ENCODE measurements around the gene GHITM. TPM values are rescaled to one million over a fixed set of nuclear protein-coding genes. Genes with fewer than 3 reads are reported as not detected.
A peak's percentile ranks its signal among the peaks of the same experiment; 100 is the strongest.

GHITM gene
- total and polyA plus RNA-seq, 3 experiments from 2014 or later = 218 to 294 (median 218) TPM

- no peak for DNase-seq
- no peaks in the 10 kb centered on the region for H3K9me3 ChIP-seq (ENCODE audit: low read length)
- H3K27me3 ChIP-seq (ENCODE audit: insufficient read depth, low read length, poor library complexity, severe bottlenecking) = peaks cover 19% of the 10 kb centered on the region
- no peaks in the 10 kb centered on the region for H3K36me3 ChIP-seq (ENCODE audit: insufficient read depth, low read length)
- Mint-ChIP-seq H3K36me3 (no peaks in the 10 kb centered on the region), H3K4me3 (peak overlapping the region in 5 of 7 donors; percentile 24 to 90 (median 46)), H3K4me1 (peaks cover 14 to 37% (median 25%) of the 10 kb centered on the region in 3 donors), H3K27ac (peak overlapping the region in 2 of 8 donors; percentile 21 to 43), H3K9me3 (no peaks in the 10 kb centered on the region), H3K27me3 (peaks cover 5 to 9% of the 10 kb centered on the region in 2 donors)
- ChIA-PET CTCF (interaction anchor here (0.8 to 2.3 kb wide), 2 partner anchors 12 to 46 kb away, joined by 4 to 10 read pairs; no protein-coding TSS in a partner anchor), POLR2A (interaction anchor here (2.3 kb wide), 1 partner anchor 16 kb away, joined by 8 read pairs; no protein-coding TSS in a partner anchor)
- no peak overlapping the region for H3K27ac ChIP-seq (ENCODE audit: low read depth, low read length)
- no peak overlapping the region for H3K4me3 ChIP-seq (ENCODE audit: low read length)
- peaks cover 28% of the 10 kb centered on the region for H3K4me1 ChIP-seq (ENCODE audit: insufficient read depth, low read length)
Observed at GRCh38 chr10:84193327-84193726, 54.0 kb downstream of the GHITM start.

GRCh38 chr10:84193846-84194423 lies 54.6 kb downstream of the GHITM start:
- Mint-ChIP-seq H3K9me3 (no peaks in the 10 kb centered on the region), H3K4me1 (peaks cover 14 to 37% (median 25%) of the 10 kb centered on the region in 3 donors)
- CTCF ChIA-PET = interaction anchor here (0.8 to 2.3 kb wide), 2 partner anchors 11 to 46 kb away, joined by 4 to 10 read pairs; no protein-coding TSS in a partner anchor

GRCh38 chr10:84194424-84195043 lies 55.2 kb downstream of the GHITM start, which contains the start of gene CDHR1:
TSS of gene CDHR1 (plus strand) at chr10:84194537. CDS start at chr10:84194761, 224 bp downstream.
- CTCF ChIA-PET = interaction anchor here (0.9 to 2.3 kb wide), 5 partner anchors 11 to 46 kb away, joined by 3 to 10 read pairs (median 8); no protein-coding TSS in a partner anchor
- H3K36me3 Mint-ChIP-seq = no peaks in the 10 kb centered on the region
- H3K27me3 Mint-ChIP-seq = peaks cover 5 to 9% of the 10 kb centered on the region in 2 donors
- peaks cover 14 to 37% (median 25%) of the 10 kb centered on the region in 3 donors for H3K4me1 Mint-ChIP-seq
- Histone ChIP-seq H3K27ac (ENCODE audit: low read depth, low read length) (no peak within 1 kb of the TSS), H3K4me1 (ENCODE audit: insufficient read depth, low read length) (peaks cover 28% of the 10 kb centered on the region), H3K9me3 (ENCODE audit: low read length) (no peaks in the 10 kb centered on the region), H3K4me3 (ENCODE audit: low read length) (peak within 1 kb of the TSS; percentile 43), H3K36me3 (ENCODE audit: insufficient read depth, low read length) (no peaks in the 10 kb centered on the region), H3K27me3 (ENCODE audit: insufficient read depth, low read length, poor library complexity, severe bottlenecking) (peaks cover 19% of the 10 kb centered on the region)
- H3K9me3 Mint-ChIP-seq = no peaks in the 10 kb centered on the region
- H3K4me3 Mint-ChIP-seq = peak within 1 kb of the TSS; percentile 71 to 90 (median 74)
- H3K27ac Mint-ChIP-seq = peak within 1 kb of the TSS in 6 of 8 donors; percentile 19 to 74 (median 56)
- peak; percentile 31 to 68 (median 56) for DNase-seq
- POLR2A ChIA-PET = interaction anchor here (2.3 kb wide), 1 partner anchor 17 kb away, joined by 8 read pairs; no protein-coding TSS in a partner anchor

More at GRCh38 chr10:84193846-84194423, 54.6 kb downstream of the GHITM start:
- H3K4me3 ChIP-seq (ENCODE audit: low read length) = no peak overlapping the region
- peaks cover 28% of the 10 kb centered on the region for H3K4me1 ChIP-seq (ENCODE audit: insufficient read depth, low read length)
- Mint-ChIP-seq H3K36me3 (no peaks in the 10 kb centered on the region), H3K27me3 (peaks cover 5 to 9% of the 10 kb centered on the region in 2 donors), H3K27ac (peak overlapping the region in 3 of 8 donors; percentile 43 to 74 (median 64)), H3K4me3 (peak overlapping the region; percentile 70 to 90 (median 74))
- H3K9me3 ChIP-seq (ENCODE audit: low read length) = no peaks in the 10 kb centered on the region
- POLR2A ChIA-PET = interaction anchor here (2.3 kb wide), 1 partner anchor 17 kb away, joined by 8 read pairs; no protein-coding TSS in a partner anchor
- DNase-seq = no peak
- no peak overlapping the region for H3K27ac ChIP-seq (ENCODE audit: low read depth, low read length)
- peaks cover 19% of the 10 kb centered on the region for H3K27me3 ChIP-seq (ENCODE audit: insufficient read depth, low read length, poor library complexity, severe bottlenecking)
- no peaks in the 10 kb centered on the region for H3K36me3 ChIP-seq (ENCODE audit: insufficient read depth, low read length)

GRCh38 chr10:84195044-84195830 lies 55.9 kb downstream of the GHITM start:
- Mint-ChIP-seq H3K36me3 (no peaks in the 10 kb centered on the region), H3K4me1 (peaks cover 14 to 35% (median 23%) of the 10 kb centered on the region in 3 donors), H3K27me3 (peaks cover 5 to 9% of the 10 kb centered on the region in 2 donors), H3K27ac (peak overlapping the region in 5 of 8 donors; percentile 19 to 61 (median 47)), H3K4me3 (peak overlapping the region; percentile 69 to 90 (median 74)), H3K9me3 (no peaks in the 10 kb centered on the region)
- no peak overlapping the region for H3K27ac ChIP-seq (ENCODE audit: low read depth, low read length)
- H3K4me1 ChIP-seq (ENCODE audit: insufficient read depth, low read length) = peaks cover 27% of the 10 kb centered on the region
- H3K36me3 ChIP-seq (ENCODE audit: insufficient read depth, low read length) = no peaks in the 10 kb centered on the region
- peaks cover 19% of the 10 kb centered on the region for H3K27me3 ChIP-seq (ENCODE audit: insufficient read depth, low read length, poor library complexity, severe bottlenecking)
- H3K4me3 ChIP-seq (ENCODE audit: low read length) = peak overlapping the region; percentile 43
- DNase-seq = no peak
- CTCF ChIA-PET = interaction anchor here (0.9 to 1.5 kb wide), 4 partner anchors 10 to 47 kb away, joined by 3 to 9 read pairs (median 6); no protein-coding TSS in a partner anchor
- POLR2A ChIA-PET = interaction anchor here (2.3 kb wide), 1 partner anchor 18 kb away, joined by 8 read pairs; no protein-coding TSS in a partner anchor
- no peaks in the 10 kb centered on the region for H3K9me3 ChIP-seq (ENCODE audit: low read length)

- Mint-ChIP-seq H3K27ac (peak overlapping the region in 1 of 8 donors; percentile 52), H3K27me3 (peaks cover 5 to 9% of the 10 kb centered on the region in 2 donors), H3K9me3 (no peaks in the 10 kb centered on the region), H3K4me1 (peaks cover 6 to 27% (median 15%) of the 10 kb centered on the region in 3 donors), H3K36me3 (no peaks in the 10 kb centered on the region), H3K4me3 (peak overlapping the region in 4 of 7 donors; percentile 11 to 74 (median 70))
- Histone ChIP-seq H3K9me3 (ENCODE audit: low read length) (no peaks in the 10 kb centered on the region), H3K27me3 (ENCODE audit: insufficient read depth, low read length, poor library complexity, severe bottlenecking) (peaks cover 19% of the 10 kb centered on the region), H3K4me1 (ENCODE audit: insufficient read depth, low read length) (peaks cover 19% of the 10 kb centered on the region), H3K36me3 (ENCODE audit: insufficient read depth, low read length) (no peaks in the 10 kb centered on the region), H3K27ac (ENCODE audit: low read depth, low read length) (no peak overlapping the region), H3K4me3 (ENCODE audit: low read length) (no peak overlapping the region)
- peak in 1 of 5 donors; percentile 1 for DNase-seq
- ChIA-PET CTCF (interaction anchor here (1.5 to 2.3 kb wide), 2 partner anchors 9 to 48 kb away, joined by 8 to 9 read pairs; no protein-coding TSS in a partner anchor), POLR2A (no interaction called here)
Observed at GRCh38 chr10:84196083-84196482, 56.8 kb downstream of the GHITM start.

GRCh38 chr10:84196941-84197340 lies 57.6 kb downstream of the GHITM start:
- no peaks in the 10 kb centered on the region for H3K9me3 ChIP-seq (ENCODE audit: low read length)
- peak in 1 of 5 donors; percentile 22 for DNase-seq
- peaks cover 0 to 20% (median 9%) of the 10 kb centered on the region in 3 donors for H3K4me1 Mint-ChIP-seq
- no peak overlapping the region for H3K4me3 ChIP-seq (ENCODE audit: low read length)
- ChIA-PET CTCF (interaction anchor here (2.3 kb wide), 1 partner anchor 8 kb away, joined by 8 read pairs; no protein-coding TSS in a partner anchor), POLR2A (no interaction called here)
- H3K27me3 Mint-ChIP-seq = peaks cover 5 to 9% of the 10 kb centered on the region in 2 donors
- H3K4me3 Mint-ChIP-seq = no peak overlapping the region
- H3K27me3 ChIP-seq (ENCODE audit: insufficient read depth, low read length, poor library complexity, severe bottlenecking) = peaks cover 19% of the 10 kb centered on the region
- H3K36me3 ChIP-seq (ENCODE audit: insufficient read depth, low read length) = no peaks in the 10 kb centered on the region
- no peaks in the 10 kb centered on the region for H3K9me3 Mint-ChIP-seq
- peaks cover 13% of the 10 kb centered on the region for H3K4me1 ChIP-seq (ENCODE audit: insufficient read depth, low read length)
- H3K27ac ChIP-seq (ENCODE audit: low read depth, low read length) = no peak overlapping the region
- no peaks in the 10 kb centered on the region for H3K36me3 Mint-ChIP-seq
- no peak overlapping the region for H3K27ac Mint-ChIP-seq

GRCh38 chr10:84197643-84198042 lies 58.3 kb downstream of the GHITM start:
- DNase-seq = no peak
- no peaks in the 10 kb centered on the region for H3K36me3 Mint-ChIP-seq
- H3K9me3 Mint-ChIP-seq = no peaks in the 10 kb centered on the region
- peak overlapping the region in 1 of 7 donors; percentile 28 for H3K4me3 Mint-ChIP-seq
- H3K4me1 ChIP-seq (ENCODE audit: insufficient read depth, low read length) = peaks cover 13% of the 10 kb centered on the region
- H3K4me1 Mint-ChIP-seq = peaks cover 0 to 20% (median 7%) of the 10 kb centered on the region in 3 donors
- H3K27ac Mint-ChIP-seq = peak overlapping the region in 1 of 8 donors; percentile 54
- CTCF ChIA-PET = interaction anchor here (2.3 kb wide), 1 partner anchor 8 kb away, joined by 8 read pairs; no protein-coding TSS in a partner anchor
- peaks cover 5 to 9% of the 10 kb centered on the region in 2 donors for H3K27me3 Mint-ChIP-seq
- H3K27ac ChIP-seq (ENCODE audit: low read depth, low read length) = no peak overlapping the region
- no peak overlapping the region for H3K4me3 ChIP-seq (ENCODE audit: low read length)
- H3K9me3 ChIP-seq (ENCODE audit: low read length) = no peaks in the 10 kb centered on the region
- POLR2A ChIA-PET = no interaction called here
- H3K27me3 ChIP-seq (ENCODE audit: insufficient read depth, low read length, poor library complexity, severe bottlenecking) = peaks cover 19% of the 10 kb centered on the region
- no peaks in the 10 kb centered on the region for H3K36me3 ChIP-seq (ENCODE audit: insufficient read depth, low read length)
